ENCODE measurements around the gene NCOA7.
"Not testable (repeated sequence)": the region's sequence is repeated elsewhere in the genome, so short reads cannot be mapped to it uniquely, and the experiment has no call there.

The NCOA7 gene

GRCh38 chr6:125930765-125931418, 140.1 kb downstream of the NCOA7 start:
- Histone ChIP-seq H3K9me2 (replicated peaks; ENCODE audit: insufficient read depth, low read length) (no peaks in the 10 kb centered on the region), H4K20me1 (ENCODE audit: insufficient read depth, low read length) (no peaks in the 10 kb centered on the region), H3K27ac (ENCODE audit: low read length) (no peak overlapping the region), H3K4me1 (ENCODE audit: low read length) (no peaks in the 10 kb centered on the region), H3K27me3 (replicated peaks; ENCODE audit: insufficient read depth, low read length) (no peaks in the 10 kb centered on the region), H3K79me2 (ENCODE audit: low read length) (no peaks in the 10 kb centered on the region), H3F3A (ENCODE audit: insufficient read depth, low read length) (no peaks in the 10 kb centered on the region), H3K4me2 (ENCODE audit: low read depth, low read length) (no peak overlapping the region), H3K36me3 (replicated peaks; ENCODE audit: insufficient read depth, low read length) (no peaks in the 10 kb centered on the region), H3K9me3 (replicated peaks; ENCODE audit: insufficient read depth, low read length) (no peaks in the 10 kb centered on the region), H3K9ac (ENCODE audit: low read length) (no peak overlapping the region), H2AFZ (ENCODE audit: low read length) (no peak overlapping the region), H3K4me3 (ENCODE audit: low read length) (no peak overlapping the region)
- DNase-seq: no peak
- TF ChIP-seq CTCF (IDR thresholded peaks at IDR 0.05; ENCODE audit: low read length): no peak
- TF ChIP-seq EZH2 (optimal IDR thresholded peaks at IDR 0.05; ENCODE audit: low read depth, low read length): no peak
- no peak for TF ChIP-seq EZH2phosphoT487 (IDR thresholded peaks at IDR 0.05; ENCODE audit: low read length)

GRCh38 chr6:125931733-125932450, 141.1 kb downstream of the NCOA7 start:
- Histone ChIP-seq H3K4me3 (ENCODE audit: low read length) (no peak overlapping the region), H3F3A (ENCODE audit: insufficient read depth, low read length) (no peaks in the 10 kb centered on the region), H3K9ac (ENCODE audit: low read length) (no peak overlapping the region), H3K9me2 (replicated peaks; ENCODE audit: insufficient read depth, low read length) (no peaks in the 10 kb centered on the region), H3K9me3 (replicated peaks; ENCODE audit: insufficient read depth, low read length) (no peaks in the 10 kb centered on the region), H3K4me2 (ENCODE audit: low read depth, low read length) (no peak overlapping the region), H3K4me1 (ENCODE audit: low read length) (no peaks in the 10 kb centered on the region), H3K79me2 (ENCODE audit: low read length) (no peaks in the 10 kb centered on the region), H3K27ac (ENCODE audit: low read length) (no peak overlapping the region), H2AFZ (ENCODE audit: low read length) (no peak overlapping the region), H3K36me3 (replicated peaks; ENCODE audit: insufficient read depth, low read length) (no peaks in the 10 kb centered on the region), H3K27me3 (replicated peaks; ENCODE audit: insufficient read depth, low read length) (no peaks in the 10 kb centered on the region), H4K20me1 (ENCODE audit: insufficient read depth, low read length) (no peaks in the 10 kb centered on the region)
- DNase-seq: no peak
- TF ChIP-seq EZH2phosphoT487 (IDR thresholded peaks at IDR 0.05; ENCODE audit: low read length): no peak
- no peak for TF ChIP-seq EZH2 (optimal IDR thresholded peaks at IDR 0.05; ENCODE audit: low read depth, low read length)
- TF ChIP-seq CTCF (IDR thresholded peaks at IDR 0.05; ENCODE audit: low read length): no peak

- Histone ChIP-seq H4K20me1 (ENCODE audit: insufficient read depth, low read length) (no peaks in the 10 kb centered on the region), H3F3A (ENCODE audit: insufficient read depth, low read length) (no peaks in the 10 kb centered on the region), H3K79me2 (ENCODE audit: low read length) (no peaks in the 10 kb centered on the region), H3K9ac (ENCODE audit: low read length) (no peak overlapping the region), H3K4me2 (ENCODE audit: low read depth, low read length) (no peak overlapping the region), H3K4me1 (ENCODE audit: low read length) (no peaks in the 10 kb centered on the region), H3K27me3 (replicated peaks; ENCODE audit: insufficient read depth, low read length) (no peaks in the 10 kb centered on the region), H3K9me3 (replicated peaks; ENCODE audit: insufficient read depth, low read length) (no peaks in the 10 kb centered on the region), H3K36me3 (replicated peaks; ENCODE audit: insufficient read depth, low read length) (no peaks in the 10 kb centered on the region), H3K4me3 (ENCODE audit: low read length) (no peak overlapping the region), H3K9me2 (replicated peaks; ENCODE audit: insufficient read depth, low read length) (no peaks in the 10 kb centered on the region), H2AFZ (ENCODE audit: low read length) (no peak overlapping the region), H3K27ac (ENCODE audit: low read length) (no peak overlapping the region)
- TF ChIP-seq EZH2phosphoT487 (IDR thresholded peaks at IDR 0.05; ENCODE audit: low read length) (no peak), EZH2 (optimal IDR thresholded peaks at IDR 0.05; ENCODE audit: low read depth, low read length) (no peak), CTCF (IDR thresholded peaks at IDR 0.05; ENCODE audit: low read length) (no peak)
- DNase-seq: no peak
These were observed 141.7 kb downstream of the NCOA7 start for GRCh38 chr6:125932451-125932795.

GRCh38 chr6:125935520-125935919, 144.8 kb downstream of the NCOA7 start:
- H3K4me3 ChIP-seq (ENCODE audit: low read length); H3K4me2 ChIP-seq (ENCODE audit: low read depth, low read length); H3K9me3 ChIP-seq (replicated peaks; ENCODE audit: insufficient read depth, low read length); H3F3A ChIP-seq (ENCODE audit: insufficient read depth, low read length); H3K27me3 ChIP-seq (replicated peaks; ENCODE audit: insufficient read depth, low read length); H4K20me1 ChIP-seq (ENCODE audit: insufficient read depth, low read length); DNase-seq; H3K79me2 ChIP-seq (ENCODE audit: low read length); H2AFZ ChIP-seq (ENCODE audit: low read length); H3K4me1 ChIP-seq (ENCODE audit: low read length); H3K36me3 ChIP-seq (replicated peaks; ENCODE audit: insufficient read depth, low read length); H3K9ac ChIP-seq (ENCODE audit: low read length); H3K27ac ChIP-seq (ENCODE audit: low read length); H3K9me2 ChIP-seq (replicated peaks; ENCODE audit: insufficient read depth, low read length): not testable (repeated sequence)

All from MM.1S (cell line).